ENCODE measurements around the gene FAM20C. TPM values are rescaled to one million over a fixed set of nuclear protein-coding genes. Genes with fewer than 3 reads are reported as not detected.

FAM20C gene
- total RNA-seq, 1 experiment from 2014 or later, result 62.4 TPM

DNA sequence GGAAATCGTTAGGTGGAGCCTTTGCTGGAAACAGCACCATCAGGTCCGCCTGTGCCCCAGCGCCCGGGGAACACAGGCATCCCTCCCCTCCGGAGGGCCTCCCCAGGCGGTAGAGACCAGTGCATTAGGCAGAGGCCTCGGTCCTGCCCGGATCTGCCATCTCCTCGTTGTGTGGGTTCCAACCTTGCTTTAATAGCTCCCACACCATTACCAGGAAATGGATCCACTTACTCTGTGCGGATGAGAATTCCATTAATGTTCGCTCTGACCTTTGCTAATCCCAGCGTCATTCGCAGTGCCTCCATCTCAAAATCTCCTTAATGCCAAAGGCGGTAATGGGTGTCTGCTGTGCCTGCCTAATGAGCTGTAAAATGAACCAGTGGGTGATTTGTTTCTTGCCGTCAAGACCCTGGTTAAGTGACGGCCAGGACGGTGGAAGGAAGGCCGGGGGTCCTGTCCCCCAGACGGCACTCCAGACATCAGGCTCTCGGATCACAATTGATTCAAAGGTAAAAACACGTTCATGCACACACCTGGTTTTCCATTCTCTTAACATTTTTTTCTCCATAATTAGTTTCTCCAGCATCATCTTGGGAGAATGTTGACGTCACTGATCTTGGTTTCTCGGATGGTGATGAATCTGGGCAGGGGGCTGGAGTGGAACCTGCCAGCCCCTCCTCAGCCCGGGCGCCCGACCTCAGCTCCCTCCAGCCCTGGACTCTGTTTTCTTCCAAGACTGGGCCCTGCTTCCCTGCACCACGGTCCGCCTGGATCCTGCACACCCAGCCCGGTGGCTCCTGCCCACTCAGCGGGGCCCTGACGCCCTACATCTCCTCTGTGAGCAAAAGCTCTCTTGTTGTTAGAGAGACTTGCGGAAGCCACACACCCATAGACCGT lies 22.8 kb upstream of the FAM20C start:
- CTCF ChIA-PET, result no interaction called here
- intact Hi-C loops (cut with micrococcal nuclease; ENCODE audit: unreplicated experiment) (no loop called here), in situ Hi-C loops (cut with HindIII; ENCODE audit: low pct_unique_long_range_greater_than_20kb, low sequenced_read_pairs) (no loop called here)
- no peaks in the 10 kb centered on the region; the same call in 1 of the 2 replicates for H3K27me3 ChIP-seq (ENCODE audit: control insufficient read depth, insufficient read depth, low read length)
- DNase-seq (ENCODE audit: low read depth, low spot score) (no peak), ATAC-seq (no peak)
- H3K4me3 ChIP-seq (ENCODE audit: low read depth in 2 of 2, low read length in 2 of 2), result no peak overlapping the region
- no peaks in the 10 kb centered on the region for H3K36me3 ChIP-seq (ENCODE audit: control insufficient read depth, insufficient read depth, low read length)
- POLR2A ChIA-PET, result interaction anchor here (0.6 kb wide), 1 partner anchor 41 kb away, joined by 3 read pairs; no protein-coding TSS in a partner anchor
- no peaks in the 10 kb centered on the region for H3K4me1 ChIP-seq (ENCODE audit: control insufficient read depth, insufficient read depth, low read length)
- BruUV-seq (replicated peaks), result no TSS peak
- H3K9me3 ChIP-seq (ENCODE audit: control insufficient read depth, insufficient read depth, low read depth, low read length), result no peaks in the 10 kb centered on the region
- H3K27ac ChIP-seq (ENCODE audit: low read length), result no peak overlapping the region
- no peak for TF ChIP-seq TCF7L2 (IDR thresholded peaks at IDR 0.05; ENCODE audit: low read depth, low read length)
- TF ChIP-seq, protein P1, sequence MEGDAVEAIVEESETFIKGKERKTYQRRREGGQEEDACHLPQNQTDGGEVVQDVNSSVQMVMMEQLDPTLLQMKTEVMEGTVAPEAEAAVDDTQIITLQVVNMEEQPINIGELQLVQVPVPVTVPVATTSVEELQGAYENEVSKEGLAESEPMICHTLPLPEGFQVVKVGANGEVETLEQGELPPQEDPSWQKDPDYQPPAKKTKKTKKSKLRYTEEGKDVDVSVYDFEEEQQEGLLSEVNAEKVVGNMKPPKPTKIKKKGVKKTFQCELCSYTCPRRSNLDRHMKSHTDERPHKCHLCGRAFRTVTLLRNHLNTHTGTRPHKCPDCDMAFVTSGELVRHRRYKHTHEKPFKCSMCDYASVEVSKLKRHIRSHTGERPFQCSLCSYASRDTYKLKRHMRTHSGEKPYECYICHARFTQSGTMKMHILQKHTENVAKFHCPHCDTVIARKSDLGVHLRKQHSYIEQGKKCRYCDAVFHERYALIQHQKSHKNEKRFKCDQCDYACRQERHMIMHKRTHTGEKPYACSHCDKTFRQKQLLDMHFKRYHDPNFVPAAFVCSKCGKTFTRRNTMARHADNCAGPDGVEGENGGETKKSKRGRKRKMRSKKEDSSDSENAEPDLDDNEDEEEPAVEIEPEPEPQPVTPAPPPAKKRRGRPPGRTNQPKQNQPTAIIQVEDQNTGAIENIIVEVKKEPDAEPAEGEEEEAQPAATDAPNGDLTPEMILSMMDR (IDR thresholded peaks at IDR 0.05), result no peak
- no peak for TF ChIP-seq POLR2AphosphoS5 (IDR thresholded peaks at IDR 0.05; ENCODE audit: low read depth, low read length)
- TF ChIP-seq, protein P2, sequence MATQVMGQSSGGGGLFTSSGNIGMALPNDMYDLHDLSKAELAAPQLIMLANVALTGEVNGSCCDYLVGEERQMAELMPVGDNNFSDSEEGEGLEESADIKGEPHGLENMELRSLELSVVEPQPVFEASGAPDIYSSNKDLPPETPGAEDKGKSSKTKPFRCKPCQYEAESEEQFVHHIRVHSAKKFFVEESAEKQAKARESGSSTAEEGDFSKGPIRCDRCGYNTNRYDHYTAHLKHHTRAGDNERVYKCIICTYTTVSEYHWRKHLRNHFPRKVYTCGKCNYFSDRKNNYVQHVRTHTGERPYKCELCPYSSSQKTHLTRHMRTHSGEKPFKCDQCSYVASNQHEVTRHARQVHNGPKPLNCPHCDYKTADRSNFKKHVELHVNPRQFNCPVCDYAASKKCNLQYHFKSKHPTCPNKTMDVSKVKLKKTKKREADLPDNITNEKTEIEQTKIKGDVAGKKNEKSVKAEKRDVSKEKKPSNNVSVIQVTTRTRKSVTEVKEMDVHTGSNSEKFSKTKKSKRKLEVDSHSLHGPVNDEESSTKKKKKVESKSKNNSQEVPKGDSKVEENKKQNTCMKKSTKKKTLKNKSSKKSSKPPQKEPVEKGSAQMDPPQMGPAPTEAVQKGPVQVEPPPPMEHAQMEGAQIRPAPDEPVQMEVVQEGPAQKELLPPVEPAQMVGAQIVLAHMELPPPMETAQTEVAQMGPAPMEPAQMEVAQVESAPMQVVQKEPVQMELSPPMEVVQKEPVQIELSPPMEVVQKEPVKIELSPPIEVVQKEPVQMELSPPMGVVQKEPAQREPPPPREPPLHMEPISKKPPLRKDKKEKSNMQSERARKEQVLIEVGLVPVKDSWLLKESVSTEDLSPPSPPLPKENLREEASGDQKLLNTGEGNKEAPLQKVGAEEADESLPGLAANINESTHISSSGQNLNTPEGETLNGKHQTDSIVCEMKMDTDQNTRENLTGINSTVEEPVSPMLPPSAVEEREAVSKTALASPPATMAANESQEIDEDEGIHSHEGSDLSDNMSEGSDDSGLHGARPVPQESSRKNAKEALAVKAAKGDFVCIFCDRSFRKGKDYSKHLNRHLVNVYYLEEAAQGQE (IDR thresholded peaks at IDR 0.05; ENCODE audit: insufficient read depth in 1 of 2, low read depth in 2 of 2, low read length in 1 of 2), result no peak

DNA sequence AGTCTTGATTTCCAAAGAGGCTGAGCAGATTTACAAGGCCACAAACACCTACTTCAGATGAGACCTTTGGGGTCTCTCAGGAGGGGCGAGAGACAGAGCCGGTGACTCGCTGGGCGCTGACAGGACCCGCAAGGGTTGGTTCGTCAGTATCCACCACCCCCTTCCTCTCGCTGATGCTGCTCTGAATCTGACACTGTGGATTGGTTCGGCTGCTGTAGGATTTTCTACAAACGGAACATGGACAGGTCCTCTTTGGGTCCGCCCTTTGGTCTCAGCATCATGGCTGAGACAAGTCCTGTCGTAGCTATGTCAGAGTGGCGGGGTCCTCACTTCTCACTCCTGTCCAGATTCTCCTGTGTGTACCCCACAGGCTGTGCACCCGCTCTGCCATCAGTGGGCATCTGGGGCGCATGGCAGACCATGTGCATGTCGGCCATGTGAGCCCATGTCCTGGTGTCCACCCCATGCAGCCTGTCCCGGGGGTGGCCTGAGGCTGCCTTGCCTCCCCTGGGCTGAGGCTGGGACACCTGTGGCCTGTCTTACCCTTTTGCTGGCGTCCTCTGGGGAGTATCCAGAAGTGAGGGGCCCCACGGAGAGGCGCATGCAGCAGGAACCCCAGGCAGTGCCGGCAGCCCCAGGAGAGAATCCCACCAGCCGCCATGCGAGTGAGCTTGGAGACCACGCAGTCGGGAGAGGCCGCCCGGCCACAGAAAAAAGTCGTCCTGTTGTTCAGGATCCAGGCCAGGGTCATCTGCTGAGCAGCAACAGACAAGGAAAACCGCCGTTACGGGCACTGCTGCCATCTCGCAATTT lies 21.6 kb upstream of the FAM20C start:
- Histone ChIP-seq H3K4me1 (ENCODE audit: control insufficient read depth, insufficient read depth, low read length) (no peaks in the 10 kb centered on the region), H3K27me3 (ENCODE audit: control insufficient read depth, insufficient read depth, low read length) (no peaks in the 10 kb centered on the region), H3K4me3 (ENCODE audit: low read depth in 2 of 2, low read length in 2 of 2) (no peak overlapping the region), H3K9me3 (ENCODE audit: control insufficient read depth, insufficient read depth, low read depth, low read length) (no peaks in the 10 kb centered on the region), H3K36me3 (ENCODE audit: control insufficient read depth, insufficient read depth, low read length) (no peaks in the 10 kb centered on the region), H3K27ac (ENCODE audit: low read length) (no peak overlapping the region)
- intact Hi-C loops (cut with micrococcal nuclease; ENCODE audit: unreplicated experiment), result no loop called here
- POLR2A ChIA-PET, result no interaction called here
- CTCF ChIA-PET, result interaction anchor here (0.8 kb wide), 1 partner anchor 9 kb away, joined by 3 read pairs; no protein-coding TSS in a partner anchor
- TF ChIP-seq SIN3A (IDR thresholded peaks at IDR 0.05; ENCODE audit: borderline replicate concordance, insufficient read depth, low read depth, low read length), result no peak
- TF ChIP-seq, protein P2 (IDR thresholded peaks at IDR 0.05; ENCODE audit: insufficient read depth in 1 of 2, low read depth in 2 of 2, low read length in 1 of 2), result no peak
- TF ChIP-seq TCF7L2 (IDR thresholded peaks at IDR 0.05; ENCODE audit: low read depth, low read length), result no peak
- TF ChIP-seq, protein P1 (IDR thresholded peaks at IDR 0.05), result no peak
- TF ChIP-seq POLR2AphosphoS5 (IDR thresholded peaks at IDR 0.05; ENCODE audit: low read depth, low read length), result no peak
- DNase-seq (ENCODE audit: low read depth, low spot score), result no peak
- ATAC-seq, result no peak
- BruUV-seq (replicated peaks), result no TSS peak
- in situ Hi-C loops (cut with HindIII; ENCODE audit: low pct_unique_long_range_greater_than_20kb, low sequenced_read_pairs), result no loop called here

Data from Panc1 (cell line).